Dendritic cell treated with granulocyte-macrophage colony-stimulating factor and Interleukin-4, amounts not matched to agents 40 ng/mL and 50 ng/mL, for 4 days (primary cell): ENCODE data around the gene MALRD1.

Source experiments
- H3K27ac Mint-ChIP-seq: one replicate; pipeline ENCODE4 v1.8.0; 2022; ENCODE audit warnings: mild to moderate bottlenecking, mixed read lengths
- H3K27me3 Mint-ChIP-seq: one replicate; pipeline ENCODE4 v1.8.0; 2022; ENCODE audit warnings: mild to moderate bottlenecking, mixed read lengths
- H3K36me3 Mint-ChIP-seq: one replicate; pipeline ENCODE4 v1.8.0; 2022; ENCODE audit warnings: low read depth, mixed read lengths
- H3K4me1 Mint-ChIP-seq: one replicate; pipeline ENCODE4 v1.8.0; 2022; ENCODE audit warnings: low read depth, mixed read lengths
- H3K4me3 Mint-ChIP-seq: one replicate; pipeline ENCODE4 v1.8.0; 2022; ENCODE audit warnings: mild to moderate bottlenecking, moderate library complexity, mixed read lengths
- H3K9me3 Mint-ChIP-seq: one replicate; pipeline ENCODE4 v1.8.0; 2022; ENCODE audit warnings: mixed read lengths
- intact Hi-C: fragments of 100-400 bp; cut with micrococcal nuclease; formaldehyde crosslinking; loops from one replicate; pipeline ENCODE4 v1.15.0; 2022

The MALRD1 gene

DNA sequence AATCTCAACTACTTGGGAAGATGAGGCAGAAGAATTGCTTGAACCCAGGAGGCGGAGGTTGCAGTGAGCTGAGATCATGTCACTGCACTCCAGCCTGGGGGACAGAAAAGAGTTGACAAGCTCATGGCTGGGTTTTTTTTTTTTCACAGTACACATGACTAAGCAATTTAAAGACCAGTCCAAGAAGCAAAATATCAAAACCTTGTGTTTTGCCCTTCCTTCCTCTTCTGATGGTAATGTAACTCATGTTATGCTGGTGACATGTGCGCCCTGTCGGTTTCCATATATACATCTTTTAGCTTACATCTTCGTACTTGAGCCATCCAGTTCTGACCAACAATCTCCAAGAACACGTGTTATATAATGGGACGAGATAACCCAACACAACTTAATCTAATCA is 530.0 kb downstream of the MALRD1 start:
- Mint-ChIP-seq H3K27me3 (no peaks in the 10 kb centered on the region), H3K4me1 (no peaks in the 10 kb centered on the region), H3K36me3 (no peaks in the 10 kb centered on the region), H3K4me3 (no peak overlapping the region), H3K27ac (no peak overlapping the region), H3K9me3 (peaks cover 6% of the 10 kb centered on the region)
- intact Hi-C loops, result no loop called here

DNA sequence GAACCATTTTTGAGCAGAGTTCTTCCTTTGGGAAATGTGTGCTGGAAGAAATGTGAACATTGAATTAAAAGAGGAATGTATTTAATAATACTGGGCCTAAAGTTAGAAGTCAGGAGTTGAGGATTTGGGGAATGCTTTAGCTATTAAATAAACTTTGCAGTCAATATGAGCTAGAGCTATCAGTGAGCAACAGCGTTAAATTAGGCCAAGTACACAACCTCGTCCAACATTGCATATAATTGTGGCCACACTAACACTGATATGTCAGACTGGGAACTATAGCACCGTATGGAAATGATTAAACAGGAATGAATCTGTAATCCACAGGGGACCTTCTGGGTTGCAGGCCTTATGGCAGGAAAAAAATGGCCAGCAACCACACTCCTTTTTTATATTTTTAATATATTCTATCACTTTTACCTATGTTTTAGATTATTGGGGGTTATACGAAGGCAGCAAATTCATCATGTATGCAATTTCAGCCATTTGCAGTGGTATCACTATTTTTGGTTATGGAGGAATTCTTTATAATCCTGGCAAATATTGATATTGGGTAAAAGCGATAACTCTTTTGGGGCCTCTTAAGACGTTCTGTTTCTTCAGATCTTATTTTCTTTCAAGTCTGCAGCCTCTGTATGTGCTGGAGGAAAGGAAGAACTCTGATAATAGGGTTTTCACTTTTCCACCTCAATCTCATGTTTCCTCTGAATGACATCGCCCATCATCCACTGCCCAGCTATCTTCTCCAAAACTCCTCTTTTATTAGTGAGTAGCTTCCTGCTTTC is 531.4 kb downstream of the MALRD1 start:
- H3K27ac Mint-ChIP-seq, result no peak overlapping the region
- no peaks in the 10 kb centered on the region for H3K36me3 Mint-ChIP-seq
- H3K9me3 Mint-ChIP-seq, result no peaks in the 10 kb centered on the region
- no peaks in the 10 kb centered on the region for H3K4me1 Mint-ChIP-seq
- no peak overlapping the region for H3K4me3 Mint-ChIP-seq
- intact Hi-C loops, result no loop called here
- H3K27me3 Mint-ChIP-seq, result no peaks in the 10 kb centered on the region

DNA sequence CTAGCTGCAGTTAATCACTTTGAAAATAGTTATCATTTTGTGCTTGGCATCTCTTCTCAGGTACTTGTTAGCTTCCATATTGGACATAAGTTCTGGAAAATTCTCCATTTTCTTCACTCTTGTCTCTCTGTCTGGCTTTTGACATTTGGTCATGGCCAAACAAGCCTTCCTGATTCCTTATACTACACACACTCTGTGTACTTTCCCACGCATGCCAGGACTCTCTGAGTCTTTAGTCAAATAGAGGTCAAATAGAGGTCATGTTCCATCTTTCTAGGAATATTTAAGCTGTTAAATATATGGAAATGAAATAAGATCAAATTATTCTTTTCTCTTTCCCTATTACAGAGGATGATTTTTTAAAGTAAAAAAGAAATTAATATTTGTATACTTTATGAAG is 532.1 kb downstream of the MALRD1 start:
- Mint-ChIP-seq H3K4me1 (no peaks in the 10 kb centered on the region), H3K36me3 (no peaks in the 10 kb centered on the region), H3K27me3 (no peaks in the 10 kb centered on the region), H3K4me3 (no peak overlapping the region), H3K27ac (no peak overlapping the region), H3K9me3 (no peaks in the 10 kb centered on the region)
- intact Hi-C loops, result no loop called here

DNA sequence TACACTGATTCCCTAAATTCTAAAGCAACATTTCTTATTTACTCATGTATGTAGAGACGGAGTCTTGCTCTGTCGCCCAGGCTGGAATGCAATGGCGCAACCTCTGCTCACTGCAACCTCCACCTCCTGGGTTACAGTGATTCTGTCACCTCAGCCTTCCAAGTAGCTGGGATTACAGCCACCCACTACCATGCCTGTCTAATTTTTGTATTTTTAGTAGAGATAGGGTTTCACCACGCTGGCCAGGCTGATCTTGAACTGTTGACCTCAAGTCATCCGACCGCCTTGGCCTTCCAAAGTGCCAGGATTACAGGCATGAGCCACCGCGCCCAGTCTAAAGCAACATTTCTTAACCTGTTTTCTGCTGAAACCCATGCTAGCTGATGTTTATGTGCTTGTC is 540.0 kb downstream of the MALRD1 start:
- H3K4me1 Mint-ChIP-seq, result no peaks in the 10 kb centered on the region
- intact Hi-C loops, result no loop called here
- H3K4me3 Mint-ChIP-seq, result no peak overlapping the region
- H3K27ac Mint-ChIP-seq, result no peak overlapping the region
- no peaks in the 10 kb centered on the region for H3K36me3 Mint-ChIP-seq
- peaks cover 9% of the 10 kb centered on the region for H3K9me3 Mint-ChIP-seq
- no peaks in the 10 kb centered on the region for H3K27me3 Mint-ChIP-seq

DNA sequence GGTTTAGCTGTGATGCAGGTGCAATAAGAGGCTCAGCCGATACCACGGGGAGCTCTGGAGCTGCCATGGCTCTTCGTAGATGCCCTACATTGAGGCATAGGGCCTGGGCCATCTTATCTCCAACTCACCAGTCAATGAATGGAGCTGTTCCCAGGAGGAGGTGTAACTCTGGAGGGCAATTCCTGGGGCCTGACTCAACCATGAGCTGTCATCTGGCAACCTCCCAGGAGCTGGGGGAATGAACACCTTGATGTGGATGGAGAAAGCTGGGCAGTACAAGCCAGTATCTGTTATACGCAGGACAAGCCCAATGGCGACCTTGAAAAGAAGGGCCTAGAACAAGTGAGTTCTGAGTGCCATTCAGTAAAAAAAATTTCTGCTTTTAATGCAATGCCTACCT is 543.7 kb downstream of the MALRD1 start:
- Mint-ChIP-seq H3K36me3 (no peaks in the 10 kb centered on the region), H3K27me3 (no peaks in the 10 kb centered on the region), H3K9me3 (peaks cover 10% of the 10 kb centered on the region), H3K27ac (no peak overlapping the region), H3K4me1 (no peaks in the 10 kb centered on the region), H3K4me3 (no peak overlapping the region)
- intact Hi-C loops, result no loop called here

DNA sequence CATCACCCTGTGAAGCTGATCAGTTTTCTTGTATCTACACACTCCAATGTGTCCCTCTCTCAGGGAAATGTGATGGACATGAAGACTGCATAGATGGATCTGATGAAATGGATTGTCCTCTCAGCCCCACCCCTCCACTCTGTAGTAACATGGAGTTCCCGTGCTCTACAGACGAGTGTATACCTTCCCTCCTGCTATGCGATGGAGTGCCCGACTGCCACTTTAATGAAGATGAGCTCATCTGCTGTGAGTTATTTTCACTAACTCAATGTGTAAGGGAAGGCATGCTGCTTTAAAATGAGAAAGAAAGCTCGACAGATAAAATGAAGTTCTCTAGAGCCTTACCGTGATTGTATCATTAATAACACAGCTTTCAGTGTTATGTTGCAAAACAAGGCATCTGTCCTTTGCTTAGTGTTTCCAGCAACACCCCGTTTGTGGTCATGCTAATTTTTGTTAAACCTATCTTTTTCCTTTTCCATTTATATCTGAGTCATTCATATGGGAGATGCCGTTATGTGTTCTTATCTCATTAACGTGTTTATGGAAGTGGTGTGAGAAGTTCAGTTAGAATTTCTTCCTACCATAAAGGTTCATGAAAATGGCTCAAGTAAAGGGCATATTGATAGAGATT is 546.7 kb downstream of the MALRD1 start:
- intact Hi-C loops, result no loop called here
- no peaks in the 10 kb centered on the region for H3K4me1 Mint-ChIP-seq
- H3K4me3 Mint-ChIP-seq, result no peak overlapping the region
- H3K36me3 Mint-ChIP-seq, result no peaks in the 10 kb centered on the region
- H3K27ac Mint-ChIP-seq, result no peak overlapping the region
- peaks cover 9% of the 10 kb centered on the region for H3K9me3 Mint-ChIP-seq
- no peaks in the 10 kb centered on the region for H3K27me3 Mint-ChIP-seq

DNA sequence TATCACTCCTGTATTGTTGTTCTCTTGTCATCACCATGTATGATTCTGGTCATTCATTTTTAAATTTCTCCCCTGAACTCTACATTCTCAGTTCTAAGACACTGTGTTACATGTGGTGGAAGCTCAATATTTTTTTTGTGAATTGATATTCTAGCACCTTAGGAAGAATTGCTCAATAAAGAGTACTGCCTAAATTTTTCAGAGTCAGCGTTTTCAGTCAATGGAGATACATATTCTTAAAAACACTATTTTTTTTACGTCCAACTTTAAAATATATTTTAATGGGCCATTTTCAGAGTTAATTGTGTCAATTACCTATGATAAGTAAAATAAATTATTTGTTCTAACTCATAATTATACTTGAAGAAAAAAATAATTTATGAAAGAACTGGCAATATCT is 557.2 kb downstream of the MALRD1 start:
- H3K4me1 Mint-ChIP-seq, result no peaks in the 10 kb centered on the region
- H3K27me3 Mint-ChIP-seq, result no peaks in the 10 kb centered on the region
- H3K9me3 Mint-ChIP-seq, result no peaks in the 10 kb centered on the region
- intact Hi-C loops, result no loop called here
- no peak overlapping the region for H3K27ac Mint-ChIP-seq
- H3K4me3 Mint-ChIP-seq, result no peak overlapping the region
- H3K36me3 Mint-ChIP-seq, result no peaks in the 10 kb centered on the region

DNA sequence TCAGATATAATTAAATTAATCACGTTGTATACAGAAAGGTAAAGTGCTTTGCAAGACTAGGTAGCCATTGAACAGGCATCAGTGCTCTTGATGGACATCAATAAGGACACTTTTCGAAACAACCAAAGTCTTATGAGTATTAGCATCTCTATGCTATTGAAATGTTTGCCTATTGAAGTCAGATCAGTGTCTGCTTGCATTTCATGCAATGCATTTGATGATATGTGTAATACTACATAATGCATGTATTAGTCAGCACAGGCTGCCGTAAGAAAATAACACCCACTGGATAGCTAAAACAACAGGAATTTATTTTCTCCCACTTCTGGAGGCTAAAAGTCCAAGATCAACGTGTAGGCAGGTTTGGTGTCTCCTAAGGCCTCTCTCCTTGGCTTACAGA is 558.4 kb downstream of the MALRD1 start:
- Mint-ChIP-seq H3K27ac (no peak overlapping the region), H3K9me3 (no peaks in the 10 kb centered on the region), H3K4me1 (no peaks in the 10 kb centered on the region), H3K36me3 (no peaks in the 10 kb centered on the region), H3K27me3 (no peaks in the 10 kb centered on the region), H3K4me3 (no peak overlapping the region)
- intact Hi-C loops, result no loop called here

DNA sequence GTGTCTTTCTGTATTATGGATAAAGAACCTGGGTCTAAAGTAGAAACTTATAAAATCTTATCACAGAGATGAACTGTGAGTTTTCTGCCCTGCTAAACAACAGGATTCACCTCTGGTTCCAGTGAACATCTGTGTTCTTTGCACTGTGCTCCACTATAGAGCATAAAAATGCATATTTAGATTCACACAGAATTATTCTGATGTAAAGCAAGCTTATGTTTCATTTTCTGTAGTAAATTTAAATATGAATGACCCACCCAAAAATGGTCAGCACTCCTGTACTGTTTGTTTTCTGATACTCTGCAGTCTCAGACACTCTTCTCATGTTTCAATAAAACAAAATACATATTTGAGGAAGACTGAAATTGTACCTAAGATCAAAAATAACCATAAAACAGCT is 563.2 kb downstream of the MALRD1 start:
- Mint-ChIP-seq H3K36me3 (no peaks in the 10 kb centered on the region), H3K4me3 (no peak overlapping the region), H3K27me3 (no peaks in the 10 kb centered on the region), H3K9me3 (peaks cover 11% of the 10 kb centered on the region), H3K4me1 (no peaks in the 10 kb centered on the region), H3K27ac (no peak overlapping the region)
- intact Hi-C loops, result no loop called here

DNA sequence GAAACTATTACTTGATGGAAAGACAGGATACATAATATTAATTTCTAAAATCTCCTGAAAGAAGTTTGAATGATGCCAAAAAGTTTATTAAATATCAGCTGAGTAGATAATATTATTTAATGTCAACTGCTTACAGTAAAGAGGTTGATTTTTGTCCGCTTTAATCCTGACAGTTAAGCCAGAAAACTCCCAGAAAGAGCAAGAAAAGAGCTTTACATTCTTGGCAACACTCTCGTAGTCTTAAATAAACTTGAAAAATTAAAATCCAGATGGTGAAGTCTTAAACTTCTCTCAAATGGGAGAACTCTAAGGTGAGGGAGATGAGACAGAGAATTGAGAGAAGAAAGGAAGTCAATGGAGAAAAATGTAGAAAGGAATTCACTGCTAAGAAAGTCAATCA is 568.4 kb downstream of the MALRD1 start:
- Mint-ChIP-seq H3K36me3 (no peaks in the 10 kb centered on the region), H3K9me3 (peaks cover 11% of the 10 kb centered on the region), H3K27ac (no peak overlapping the region), H3K4me1 (no peaks in the 10 kb centered on the region), H3K27me3 (no peaks in the 10 kb centered on the region), H3K4me3 (no peak overlapping the region)
- intact Hi-C loops, result no loop called here

DNA sequence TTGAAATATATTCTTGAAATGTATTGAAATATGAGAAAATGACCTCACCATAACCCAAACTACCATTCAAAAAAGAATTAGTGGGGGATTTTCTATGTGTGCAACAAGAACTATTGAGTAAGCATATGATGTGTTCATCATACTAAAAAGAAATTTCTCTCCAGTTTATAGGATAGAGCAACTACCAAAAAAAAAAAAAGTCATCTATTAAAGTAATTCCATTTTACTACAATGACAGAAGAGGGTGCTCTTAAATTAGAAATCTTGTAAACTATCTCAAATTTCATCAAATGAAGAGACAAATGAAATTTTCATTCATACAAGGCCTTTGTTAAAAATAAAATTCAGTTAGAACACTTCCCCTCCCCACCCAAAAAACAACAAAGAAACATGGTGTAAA is 572.2 kb downstream of the MALRD1 start:
- Mint-ChIP-seq H3K36me3 (no peaks in the 10 kb centered on the region), H3K27me3 (no peaks in the 10 kb centered on the region), H3K9me3 (no peaks in the 10 kb centered on the region), H3K4me1 (no peaks in the 10 kb centered on the region), H3K4me3 (no peak overlapping the region), H3K27ac (no peak overlapping the region)
- intact Hi-C loops, result loop anchor here (5.0 kb wide), 1 partner anchor 1146 kb away; no protein-coding TSS in a partner anchor

DNA sequence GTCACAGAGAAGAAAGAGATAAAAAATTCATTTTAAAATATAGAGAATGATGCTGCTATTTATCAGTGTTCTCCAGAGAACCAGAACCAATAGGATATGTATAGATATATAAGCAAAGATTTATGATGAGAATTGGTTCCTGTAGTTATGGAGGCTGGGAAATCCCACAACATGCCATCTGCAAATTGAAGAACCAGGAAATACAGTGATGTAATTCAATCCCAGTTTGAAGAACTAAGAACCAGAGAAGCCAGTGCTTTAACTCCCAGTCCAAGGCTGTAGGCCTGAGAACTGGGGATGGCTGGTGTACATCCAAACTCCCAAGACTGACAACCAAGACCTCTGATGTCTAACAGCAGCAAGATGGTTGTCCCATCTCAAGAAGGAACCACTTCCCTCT is 574.7 kb downstream of the MALRD1 start:
- intact Hi-C loops, result loop anchor here (5.0 kb wide), 1 partner anchor 1144 kb away; no protein-coding TSS in a partner anchor
- Mint-ChIP-seq H3K4me1 (no peaks in the 10 kb centered on the region), H3K9me3 (no peaks in the 10 kb centered on the region), H3K27me3 (no peaks in the 10 kb centered on the region), H3K36me3 (no peaks in the 10 kb centered on the region), H3K27ac (no peak overlapping the region), H3K4me3 (no peak overlapping the region)

DNA sequence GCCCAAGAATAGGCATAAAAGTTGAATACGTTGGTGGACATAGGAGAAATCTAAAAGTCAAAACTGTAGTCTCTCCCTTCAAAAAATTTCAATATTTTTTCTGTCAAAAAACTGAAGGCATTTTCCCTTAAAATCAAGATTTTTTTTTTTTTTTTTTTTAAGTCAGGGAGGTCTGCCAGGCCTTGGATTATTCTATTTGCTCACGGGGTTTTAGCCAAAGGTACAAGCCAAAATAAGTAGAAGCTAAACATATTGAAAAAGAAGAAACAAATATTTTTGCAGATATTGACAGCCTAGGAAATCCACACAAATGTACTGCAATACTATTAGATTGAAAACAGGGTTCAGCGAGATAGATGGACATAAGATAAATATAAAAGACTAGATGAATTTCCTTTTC is 577.6 kb downstream of the MALRD1 start:
- Mint-ChIP-seq H3K36me3 (no peaks in the 10 kb centered on the region), H3K4me1 (peaks cover 17% of the 10 kb centered on the region), H3K9me3 (no peaks in the 10 kb centered on the region), H3K27me3 (no peaks in the 10 kb centered on the region), H3K27ac (no peak overlapping the region), H3K4me3 (no peak overlapping the region)
- intact Hi-C loops, result loop anchor here (5.0 kb wide), 1 partner anchor 36 kb away; no protein-coding TSS in a partner anchor

DNA sequence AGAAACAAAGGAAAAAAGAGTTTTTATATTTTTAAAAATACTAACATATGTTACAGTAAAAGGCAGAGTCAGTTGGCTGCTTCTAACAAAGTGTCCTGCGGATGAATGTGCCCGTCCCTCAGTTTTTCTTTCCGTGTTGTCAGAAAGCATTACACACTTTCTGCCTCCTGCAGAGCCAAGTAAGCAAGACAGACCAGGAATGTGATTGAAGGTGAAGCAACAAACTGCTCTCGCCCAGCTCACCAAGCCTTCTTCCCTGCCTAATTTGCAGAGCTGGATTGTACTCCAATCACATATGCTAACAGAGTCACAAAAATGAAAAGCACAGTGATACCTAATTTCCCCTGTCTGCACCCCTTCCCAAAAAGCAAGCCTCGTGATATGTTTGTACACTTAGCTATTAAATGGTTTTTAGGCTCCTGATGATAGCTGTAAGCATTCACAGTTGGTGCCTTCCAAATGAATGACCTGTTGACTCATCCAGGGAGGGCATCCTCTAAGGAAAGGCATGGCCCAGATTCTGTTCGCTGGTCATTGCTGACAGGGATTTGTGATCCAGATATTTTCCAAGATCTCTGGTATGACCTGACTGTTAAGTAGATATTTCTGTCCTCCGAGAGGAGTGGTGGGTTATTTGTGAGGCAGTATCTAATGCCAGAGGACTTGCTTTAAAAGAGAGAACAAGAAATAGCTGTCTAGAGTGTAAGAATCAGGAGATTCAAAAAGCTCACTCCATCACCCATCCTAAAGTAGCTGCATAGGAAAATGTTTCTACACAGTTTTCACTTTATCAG is 580.4 kb downstream of the MALRD1 start:
- Mint-ChIP-seq H3K9me3 (no peaks in the 10 kb centered on the region), H3K36me3 (no peaks in the 10 kb centered on the region), H3K27ac (peak overlapping the region; percentile 73), H3K27me3 (no peaks in the 10 kb centered on the region), H3K4me1 (peaks cover 22% of the 10 kb centered on the region), H3K4me3 (no peak overlapping the region)
- intact Hi-C loops, result loop anchor here (5.0 kb wide), 1 partner anchor 33 kb away; no protein-coding TSS in a partner anchor
